ENCODE results near the gene PNPLA2. TPM values are rescaled to one million over a fixed set of nuclear protein-coding genes. Genes with fewer than 3 reads are reported as not detected.

Gene PNPLA2
- total and polyA plus RNA-seq, 7 donors: 64.8 to 247 (median 125) TPM

- TF ChIP-seq CTCF (IDR thresholded peaks at IDR 0.05): no peak
- ATAC-seq: no peak
- WGBS, 3 donors: 6 to 8% (median 7%) methylated on average over 16 to 18 of the region's 18 CpGs
- no peaks in the 10 kb centered on the region for H3K27me3 ChIP-seq (ENCODE audit: insufficient read depth in 3 of 3, low read length in 2 of 3)
- intact Hi-C loops (cut with DNase I): no loop called here
- DNase-seq: no peak
- H3K9me3 ChIP-seq: no peaks in the 10 kb centered on the region
- peak overlapping the region; percentile 81 for H3K27ac ChIP-seq
- H3K4me1 ChIP-seq: peaks cover 24% of the 10 kb centered on the region
- H3K36me3 ChIP-seq (ENCODE audit: insufficient read depth in 1 of 2, low read depth in 1 of 2): peaks cover 0 to 36% of the 10 kb centered on the region in 2 donors
- H3K4me3 ChIP-seq: peak overlapping the region; percentile 72
These were observed 14.1 kb upstream of the PNPLA2 start for GRCh38 chr11:804599-804964.

- ATAC-seq: peak in 3 of 4 donors; percentile 75 to 80 (median 79)
- 30 to 31% (median 30%) methylated on average over 34 to 36 of the region's 36 CpGs for WGBS, 3 donors
These were observed 10.1 kb upstream of the PNPLA2 start for GRCh38 chr11:808427-809286.

GRCh38 chr11:809287-810039 is 9.3 kb upstream of the PNPLA2 start, which contains the start of gene RPLP2:
Gene RPLP2, plus strand, starts transcription at chr11:809967. Its CDS starts 268 bp downstream, at chr11:810235.
- peaks cover 37% of the 10 kb centered on the region for H3K4me1 ChIP-seq
- intact Hi-C loops (cut with DNase I): no loop called here
- peak; percentile 89 to 91 (median 89) for ATAC-seq
- H3K27ac ChIP-seq: peak within 1 kb of the TSS; percentile 97
- DNase-seq: peak; percentile 99
- no peaks in the 10 kb centered on the region for H3K9me3 ChIP-seq
- no peak for TF ChIP-seq CTCF (IDR thresholded peaks at IDR 0.05)
- no peaks in the 10 kb centered on the region for H3K27me3 ChIP-seq (ENCODE audit: insufficient read depth in 3 of 3, low read length in 2 of 3)
- H3K4me3 ChIP-seq: peak within 1 kb of the TSS; percentile 93
- H3K36me3 ChIP-seq (ENCODE audit: insufficient read depth in 1 of 2, low read depth in 1 of 2): peaks cover 10 to 36% of the 10 kb centered on the region in 2 donors
- WGBS, 3 donors: 0% methylated on average over 73 to 81 of the region's 81 CpGs

More at GRCh38 chr11:808427-809286, 10.1 kb upstream of the PNPLA2 start:
- Histone ChIP-seq H3K4me3 (peak overlapping the region; percentile 93), H3K9me3 (no peaks in the 10 kb centered on the region), H3K36me3 (ENCODE audit: insufficient read depth in 1 of 2, low read depth in 1 of 2) (peaks cover 9 to 28% of the 10 kb centered on the region in 2 donors), H3K27ac (peak overlapping the region; percentile 97), H3K27me3 (ENCODE audit: insufficient read depth in 3 of 3, low read length in 2 of 3) (no peaks in the 10 kb centered on the region), H3K4me1 (peaks cover 45% of the 10 kb centered on the region)
- intact Hi-C loops (cut with DNase I): no loop called here
- DNase-seq: peak; percentile 91 to 96
- TF ChIP-seq CTCF (IDR thresholded peaks at IDR 0.05): no peak

GRCh38 chr11:810040-810567 is 8.6 kb upstream of the PNPLA2 start:
- 0 to 1% (median 1%) methylated on average over 55 of the region's 55 CpGs for WGBS, 3 donors
- no peaks in the 10 kb centered on the region for H3K27me3 ChIP-seq (ENCODE audit: insufficient read depth in 3 of 3, low read length in 2 of 3)
- H3K36me3 ChIP-seq (ENCODE audit: insufficient read depth in 1 of 2, low read depth in 1 of 2): peaks cover 10 to 42% of the 10 kb centered on the region in 2 donors
- no peak for TF ChIP-seq CTCF (IDR thresholded peaks at IDR 0.05)
- ATAC-seq: no peak
- H3K4me1 ChIP-seq: peaks cover 31% of the 10 kb centered on the region
- no peak for DNase-seq
- intact Hi-C loops (cut with DNase I): no loop called here
- H3K9me3 ChIP-seq: no peaks in the 10 kb centered on the region
- peak overlapping the region; percentile 97 for H3K27ac ChIP-seq
- H3K4me3 ChIP-seq: peak overlapping the region; percentile 93

Measured in psoas muscle (tissue), 8 donors.